ENCODE measurements around the gene SYT5.
A peak's percentile ranks its signal among the peaks of the same experiment; 100 is the strongest.

SYT5 gene

DNA sequence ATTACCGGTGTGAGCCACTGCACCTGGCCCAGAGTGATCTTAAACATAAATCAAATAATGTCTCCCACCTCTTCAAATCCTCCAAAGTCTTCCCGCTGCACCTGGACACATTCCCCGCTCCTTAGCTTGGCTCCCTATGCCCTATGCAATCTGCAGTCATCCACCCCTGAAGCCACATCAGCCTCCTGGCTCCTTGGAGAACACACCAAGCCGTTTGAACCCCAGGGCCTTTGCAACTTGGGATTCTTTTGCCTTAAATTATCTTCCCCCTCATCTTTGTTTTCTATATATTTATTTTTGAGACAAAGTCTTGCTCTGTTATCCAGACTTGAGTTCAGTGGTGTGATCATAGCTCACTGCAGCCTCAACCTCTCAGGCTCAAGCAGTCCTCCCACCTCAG lies 11.0 kb downstream of the SYT5 start (continued):
- TF ChIP-seq PPARA (CRISPR knock-in tag; IDR thresholded peaks at IDR 0.05; ENCODE audit: borderline replicate concordance), result no peak

- TF ChIP-seq TOX (CRISPR knock-in tag; IDR thresholded peaks at IDR 0.05; ENCODE audit: borderline replicate concordance) (no peak), ARNTL (CRISPR knock-in tag; IDR thresholded peaks at IDR 0.05; ENCODE audit: borderline replicate concordance, low read depth) (no peak), ZC3H10 (CRISPR knock-in tag; IDR thresholded peaks at IDR 0.05) (no peak), PPARA (CRISPR knock-in tag; IDR thresholded peaks at IDR 0.05; ENCODE audit: borderline replicate concordance) (no peak), TCF4 (CRISPR knock-in tag; IDR thresholded peaks at IDR 0.05; ENCODE audit: borderline replicate concordance) (no peak), ISL1 (CRISPR knock-in tag; IDR thresholded peaks at IDR 0.05) (no peak)
- peak; percentile 98 for ATAC-seq
Measured at GRCh38 chr19:55166530-55167268, 13.4 kb downstream of the SYT5 start, which contains the start of gene DNAAF3. Gene DNAAF3, minus strand, starts transcription at chr19:55166613. Its CDS starts 200 bp downstream, at chr19:55166413.

- TF ChIP-seq OSR1 (CRISPR knock-in tag; IDR thresholded peaks at IDR 0.05) (no peak), ZNF70 (CRISPR knock-in tag; IDR thresholded peaks at IDR 0.05) (no peak), CSDC2 (CRISPR knock-in tag; IDR thresholded peaks at IDR 0.05) (no peak), ZFP30 (CRISPR knock-in tag; IDR thresholded peaks at IDR 0.05) (no peak), ISL1 (CRISPR knock-in tag; IDR thresholded peaks at IDR 0.05) (no peak), PPARA (CRISPR knock-in tag; IDR thresholded peaks at IDR 0.05; ENCODE audit: borderline replicate concordance) (no peak), GLIS3 (CRISPR knock-in tag; IDR thresholded peaks at IDR 0.05) (no peak), TCF4 (CRISPR knock-in tag; IDR thresholded peaks at IDR 0.05; ENCODE audit: borderline replicate concordance) (no peak), TOX (CRISPR knock-in tag; IDR thresholded peaks at IDR 0.05; ENCODE audit: borderline replicate concordance) (no peak), SNAI2 (CRISPR knock-in tag; IDR thresholded peaks at IDR 0.05) (no peak), ZFP3 (CRISPR knock-in tag; IDR thresholded peaks at IDR 0.05) (no peak), ARNTL (CRISPR knock-in tag; IDR thresholded peaks at IDR 0.05; ENCODE audit: borderline replicate concordance, low read depth) (no peak), CREB5 (CRISPR knock-in tag; IDR thresholded peaks at IDR 0.05; ENCODE audit: low read depth) (no peak), ESRRG (CRISPR knock-in tag; IDR thresholded peaks at IDR 0.05) (no peak), POU6F1 (CRISPR knock-in tag; IDR thresholded peaks at IDR 0.05; ENCODE audit: borderline replicate concordance, low read depth) (no peak)
- TF ChIP-seq, protein P1, sequence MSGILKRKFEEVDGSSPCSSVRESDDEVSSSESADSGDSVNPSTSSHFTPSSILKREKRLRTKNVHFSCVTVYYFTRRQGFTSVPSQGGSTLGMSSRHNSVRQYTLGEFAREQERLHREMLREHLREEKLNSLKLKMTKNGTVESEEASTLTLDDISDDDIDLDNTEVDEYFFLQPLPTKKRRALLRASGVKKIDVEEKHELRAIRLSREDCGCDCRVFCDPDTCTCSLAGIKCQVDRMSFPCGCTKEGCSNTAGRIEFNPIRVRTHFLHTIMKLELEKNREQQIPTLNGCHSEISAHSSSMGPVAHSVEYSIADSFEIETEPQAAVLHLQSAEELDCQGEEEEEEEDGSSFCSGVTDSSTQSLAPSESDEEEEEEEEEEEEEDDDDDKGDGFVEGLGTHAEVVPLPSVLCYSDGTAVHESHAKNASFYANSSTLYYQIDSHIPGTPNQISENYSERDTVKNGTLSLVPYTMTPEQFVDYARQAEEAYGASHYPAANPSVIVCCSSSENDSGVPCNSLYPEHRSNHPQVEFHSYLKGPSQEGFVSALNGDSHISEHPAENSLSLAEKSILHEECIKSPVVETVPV (CRISPR knock-in tag; IDR thresholded peaks at IDR 0.05), result no peak
- peak; percentile 88 for ATAC-seq
Measured at GRCh38 chr19:55165952-55166529, 14.0 kb downstream of the SYT5 start.

GRCh38 chr19:55161571-55162322 lies 18.3 kb downstream of the SYT5 start:
- TF ChIP-seq ZC3H10 (CRISPR knock-in tag; IDR thresholded peaks at IDR 0.05) (no peak), SNAI2 (CRISPR knock-in tag; IDR thresholded peaks at IDR 0.05) (no peak), TOX (CRISPR knock-in tag; IDR thresholded peaks at IDR 0.05; ENCODE audit: borderline replicate concordance) (no peak), ARNTL (CRISPR knock-in tag; IDR thresholded peaks at IDR 0.05; ENCODE audit: borderline replicate concordance, low read depth) (no peak), ESRRG (CRISPR knock-in tag; IDR thresholded peaks at IDR 0.05) (no peak)
- TF ChIP-seq, protein P2, sequence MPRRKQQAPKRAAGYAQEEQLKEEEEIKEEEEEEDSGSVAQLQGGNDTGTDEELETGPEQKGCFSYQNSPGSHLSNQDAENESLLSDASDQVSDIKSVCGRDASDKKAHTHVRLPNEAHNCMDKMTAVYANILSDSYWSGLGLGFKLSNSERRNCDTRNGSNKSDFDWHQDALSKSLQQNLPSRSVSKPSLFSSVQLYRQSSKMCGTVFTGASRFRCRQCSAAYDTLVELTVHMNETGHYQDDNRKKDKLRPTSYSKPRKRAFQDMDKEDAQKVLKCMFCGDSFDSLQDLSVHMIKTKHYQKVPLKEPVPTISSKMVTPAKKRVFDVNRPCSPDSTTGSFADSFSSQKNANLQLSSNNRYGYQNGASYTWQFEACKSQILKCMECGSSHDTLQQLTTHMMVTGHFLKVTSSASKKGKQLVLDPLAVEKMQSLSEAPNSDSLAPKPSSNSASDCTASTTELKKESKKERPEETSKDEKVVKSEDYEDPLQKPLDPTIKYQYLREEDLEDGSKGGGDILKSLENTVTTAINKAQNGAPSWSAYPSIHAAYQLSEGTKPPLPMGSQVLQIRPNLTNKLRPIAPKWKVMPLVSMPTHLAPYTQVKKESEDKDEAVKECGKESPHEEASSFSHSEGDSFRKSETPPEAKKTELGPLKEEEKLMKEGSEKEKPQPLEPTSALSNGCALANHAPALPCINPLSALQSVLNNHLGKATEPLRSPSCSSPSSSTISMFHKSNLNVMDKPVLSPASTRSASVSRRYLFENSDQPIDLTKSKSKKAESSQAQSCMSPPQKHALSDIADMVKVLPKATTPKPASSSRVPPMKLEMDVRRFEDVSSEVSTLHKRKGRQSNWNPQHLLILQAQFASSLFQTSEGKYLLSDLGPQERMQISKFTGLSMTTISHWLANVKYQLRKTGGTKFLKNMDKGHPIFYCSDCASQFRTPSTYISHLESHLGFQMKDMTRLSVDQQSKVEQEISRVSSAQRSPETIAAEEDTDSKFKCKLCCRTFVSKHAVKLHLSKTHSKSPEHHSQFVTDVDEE (CRISPR knock-in tag; IDR thresholded peaks at IDR 0.05), result no peak
- TF ChIP-seq, protein P1 (CRISPR knock-in tag; IDR thresholded peaks at IDR 0.05), result no peak
- ATAC-seq, result no peak
